PC-3 (cell line): ENCODE measurements around the gene AREL1. TPM values are rescaled to one million over a fixed set of nuclear protein-coding genes. Genes with fewer than 3 reads are reported as not detected.

Experiments
- ATAC-seq: fragments of 200-7000 bp; cut with Tn5 transposase; 2 replicates; pipeline ENCODE4 v1.9.1; 2020; ENCODE audit warnings: mild to moderate bottlenecking, moderate library complexity
- BruUV-seq: library from RNA; stranded (reverse); fragments of 400-500 nt; replicated peaks from 2 replicates; lab custom pipeline; 2021; lab: Mats Ljungman, UMichigan
- CTCF ChIA-PET: fragments of 300-600 bp; sonication (Branson Sonifier 250); formaldehyde crosslinking; loops from one replicate; lab custom pipeline; 2022; ENCODE audit warnings: antibody characterized with exemption; lab: Charles Lee
- POLR2A ChIA-PET: fragments of 300-600 bp; sonication (Branson Sonifier 250); formaldehyde crosslinking; loops from one replicate; lab custom pipeline; 2022; ENCODE audit warnings: antibody characterized with exemption; ENCODE audit not compliant: unreplicated experiment; lab: Charles Lee
- DNase-seq: peaks from one replicate; pipeline ENCODE4 v3.0.0-alpha.2; 2015
- H2AFZ ChIP-seq: fragments of 300-600 bp; sonication (generic); 2 replicates; pipeline ENCODE4 v1.6.0; 2016; ENCODE audit warnings: antibody characterized with exemption, low read length
- H3F3A ChIP-seq: fragments of 300-600 bp; sonication (generic); one replicate; pipeline ENCODE4 v1.6.0; 2017; ENCODE audit warnings: antibody characterized with exemption, low read length, control low read depth, mild to moderate bottlenecking; ENCODE audit not compliant: unreplicated experiment
- H3K27ac ChIP-seq: fragments of 300-600 bp; sonication (generic); 2 replicates; pipeline ENCODE4 v1.5.1; 2016; ENCODE audit warnings: mild to moderate bottlenecking, low read length
- H3K27me3 ChIP-seq: fragments of 300-600 bp; sonication (generic); 2 replicates; pipeline ENCODE4 v1.6.1; 2016; ENCODE audit warnings: low read length, mixed read lengths
- H3K36me3 ChIP-seq: fragments of 300-600 bp; sonication (generic); 2 replicates; pipeline ENCODE4 v1.6.1; 2016; ENCODE audit warnings: low read depth, mixed run types, low read length, mixed read lengths
- H3K4me1 ChIP-seq: fragments of 300-600 bp; sonication (generic); 2 replicates; pipeline ENCODE4 v1.5.1; 2016; ENCODE audit warnings: low read length; ENCODE audit not compliant: insufficient read depth
- H3K4me2 ChIP-seq: fragments of 300-600 bp; sonication (generic); 2 replicates; pipeline ENCODE4 v1.6.0; 2016; ENCODE audit warnings: low read length
- H3K4me3 ChIP-seq: fragments of 300-600 bp; sonication (generic); 2 replicates; pipeline ENCODE4 v1.5.1; 2016; ENCODE audit warnings: mild to moderate bottlenecking, low read length, mixed read lengths
- H3K79me2 ChIP-seq: fragments of 300-600 bp; sonication (generic); 2 replicates; pipeline ENCODE4 v1.6.1; 2017; ENCODE audit warnings: low read length, mixed read lengths
- H3K9ac ChIP-seq: fragments of 300-600 bp; sonication (generic); 2 replicates; pipeline ENCODE4 v1.6.0; 2016; ENCODE audit warnings: mild to moderate bottlenecking, low read length
- H3K9me2 ChIP-seq: fragments of 300-600 bp; sonication (generic); replicated peaks from 2 replicates; pipeline ENCODE4 v1.6.1; 2016; ENCODE audit warnings: mixed run types, low read length, mixed read lengths
- H3K9me3 ChIP-seq: fragments of 300-600 bp; sonication (generic); 2 replicates; pipeline ENCODE4 v1.6.1; 2016; ENCODE audit warnings: low read length, mixed read lengths
- H4K20me1 ChIP-seq: fragments of 300-600 bp; sonication (generic); 2 replicates; pipeline ENCODE4 v1.6.1; 2016; ENCODE audit warnings: low read length, mixed read lengths
- CTCF ChIP-seq: fragments of 300-600 bp; sonication (generic); conservative IDR thresholded peaks from 2 replicates; pipeline ENCODE4 v1.5.1; 2017; ENCODE audit warnings: antibody characterized with exemption, low read depth, mild to moderate bottlenecking, low read length
- EZH2 ChIP-seq: fragments of 300-600 bp; sonication (generic); IDR thresholded peaks from one replicate; pipeline ENCODE4 v1.6.1; 2017; ENCODE audit warnings: antibody characterized with exemption, mild to moderate bottlenecking, low read length; ENCODE audit not compliant: unreplicated experiment
- EZH2phosphoT487 ChIP-seq: fragments of 300-600 bp; sonication (generic); IDR thresholded peaks from 2 replicates; pipeline ENCODE4 v1.6.1; 2018; ENCODE audit warnings: mild to moderate bottlenecking, antibody characterized with exemption, low read length, borderline replicate concordance
- intact Hi-C: fragments of 100-400 bp; cut with micrococcal nuclease; formaldehyde crosslinking; loops from 2 replicates; pipeline ENCODE4 v1.9.0; 2023
- total RNA-seq: library from RNA; depleted of rRNA; stranded (reverse); fragments of >200 nt; gene quantifications from 2 replicates; pipeline ENCODE4 v1.2.3, GENCODE V29; 2014

Gene AREL1
- total RNA-seq, 1 experiment from 2014 or later, result 32.1 TPM

DNA sequence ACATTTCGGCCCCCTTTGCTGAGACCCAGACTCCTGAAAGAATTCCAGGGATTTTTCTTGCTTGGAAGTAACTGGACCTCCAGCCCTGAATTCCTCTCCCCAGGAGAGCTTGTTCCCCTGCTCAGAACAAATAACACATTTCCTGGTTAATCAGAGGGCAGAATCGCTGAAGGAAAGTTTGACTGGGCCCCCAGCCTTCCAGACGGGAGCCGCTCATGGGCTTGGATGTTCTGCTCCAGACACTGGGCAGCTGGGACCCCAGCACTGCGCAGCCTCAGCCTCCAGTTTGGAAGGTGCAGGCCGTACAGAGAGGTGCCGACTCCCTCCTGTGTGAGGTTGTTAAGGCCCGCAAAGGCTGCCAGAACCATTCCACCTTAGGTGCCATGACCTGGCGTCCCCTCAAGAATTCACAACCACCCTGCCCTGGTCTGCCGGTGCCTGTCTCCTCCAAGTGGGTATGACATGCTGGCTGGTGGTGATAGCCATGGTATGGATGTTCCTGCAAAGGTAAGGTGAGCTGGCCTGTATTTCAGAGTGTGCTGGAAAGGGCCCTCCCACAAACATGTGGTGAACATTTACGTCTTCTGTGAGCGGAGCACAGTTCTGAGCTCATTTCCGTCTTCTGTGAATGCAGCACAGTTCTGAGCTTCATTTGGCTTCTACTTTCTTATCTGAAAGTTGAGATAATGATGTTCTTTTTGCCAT is 95.7 kb downstream of the AREL1 start:
- no TSS peak for BruUV-seq

GRCh38 chr14:74616507-74616906 is 96.4 kb downstream of the AREL1 start:
- no peaks in the 10 kb centered on the region for H4K20me1 ChIP-seq
- peak overlapping the region; percentile 79 for H3K27ac ChIP-seq
- H3K9me2 ChIP-seq, result no peaks in the 10 kb centered on the region
- ChIA-PET CTCF (interaction anchor here (0.5 to 1.1 kb wide), 2 partner anchors 188 to 758 kb away, joined by 3 to 4 read pairs; no protein-coding TSS in a partner anchor), POLR2A (interaction anchor here (0.7 kb wide), 1 partner anchor 43 kb away, joined by 4 read pairs; no protein-coding TSS in a partner anchor)
- H3K4me3 ChIP-seq, result peak overlapping the region; percentile 11; the same call in 1 of the 2 replicates
- no peaks in the 10 kb centered on the region for H3K9me3 ChIP-seq
- TF ChIP-seq CTCF (no peak), EZH2phosphoT487 (no peak), EZH2 (no peak)
- H3K4me2 ChIP-seq, result peak overlapping the region; percentile 66
- BruUV-seq, result no TSS peak
- H3K4me1 ChIP-seq, result peaks cover 83% of the 10 kb centered on the region
- peaks cover 3% of the 10 kb centered on the region for H3K79me2 ChIP-seq
- H3F3A ChIP-seq, result peaks cover 7% of the 10 kb centered on the region
- no peaks in the 10 kb centered on the region for H3K36me3 ChIP-seq
- ATAC-seq (peak; percentile 47), DNase-seq (peak; percentile 91)
- H3K9ac ChIP-seq, result peak overlapping the region; percentile 24; the same call in 1 of the 2 replicates
- H3K27me3 ChIP-seq, result no peaks in the 10 kb centered on the region
- intact Hi-C loops, result loop anchor here (2.0 to 5.0 kb wide), 2 partner anchors 56 to 124 kb away; partner anchors contain the start of genes ISCA2 and NPC2
- no peak overlapping the region for H2AFZ ChIP-seq

More for the DNA sequence above, 95.7 kb downstream of the AREL1 start:
- ATAC-seq (no peak), DNase-seq (no peak)
- ChIA-PET CTCF (interaction anchor here (1.1 kb wide), 1 partner anchor 187 kb away, joined by 4 read pairs; no protein-coding TSS in a partner anchor), POLR2A (interaction anchor here (0.7 kb wide), 2 partner anchors 42 to 46 kb away, joined by 3 to 4 read pairs; no protein-coding TSS in a partner anchor)
- Histone ChIP-seq H3K79me2 (no peaks in the 10 kb centered on the region), H3K4me2 (peak overlapping the region; percentile 66), H2AFZ (no peak overlapping the region), H3K4me3 (peak overlapping the region; percentile 11; the same call in 1 of the 2 replicates), H3F3A (peaks cover 7% of the 10 kb centered on the region), H3K9me2 (no peaks in the 10 kb centered on the region), H3K9me3 (no peaks in the 10 kb centered on the region), H3K9ac (peak overlapping the region; percentile 24; the same call in 1 of the 2 replicates), H3K27ac (peak overlapping the region; percentile 79), H3K36me3 (no peaks in the 10 kb centered on the region), H3K4me1 (peaks cover 77% of the 10 kb centered on the region), H3K27me3 (no peaks in the 10 kb centered on the region), H4K20me1 (no peaks in the 10 kb centered on the region)
- intact Hi-C loops, result loop anchor here (2.0 to 5.0 kb wide), 2 partner anchors 56 to 125 kb away; partner anchors contain the start of genes ISCA2 and NPC2
- TF ChIP-seq EZH2 (no peak), EZH2phosphoT487 (no peak), CTCF (no peak)
